Upper lobe of left lung (tissue), 6 donors: Measurements from ENCODE around the gene GRHL1. TPM values are rescaled to one million over a fixed set of nuclear protein-coding genes. Genes with fewer than 3 reads are reported as not detected.

Experiments
- ATAC-seq, 2 donors: fragments of 200-7000 bp; cut with Tn5 transposase; one replicate each; pipeline ENCODE4 v1.9.1; 2022; ENCODE audit warnings: mild to moderate bottlenecking in 2 of 2, moderate library complexity in 2 of 2; ENCODE audit not compliant: low FRiP score in 2 of 2
- DNase-seq, 2 donors: peaks; one replicate each; pipeline ENCODE4 v3.0.0-alpha.2; 2019 to 2020
- H3K27ac ChIP-seq, 4 donors: fragments of 200-600 bp; sonication (generic); one replicate each; pipeline ENCODE4 v1.5.1; 2016 to 2019
- H3K27me3 ChIP-seq, 4 donors: fragments of 200-600 bp; sonication (generic); one replicate each; pipeline ENCODE4 v1.5.1; 2017 to 2019
- H3K36me3 ChIP-seq, 4 donors: fragments of 200-600 bp; sonication (generic); one replicate each; pipeline ENCODE4 v1.5.1; 2016 to 2019
- H3K4me1 ChIP-seq, 4 donors: fragments of 200-600 bp; sonication (generic); one replicate each; pipeline ENCODE4 v1.5.1; 2018 to 2019
- H3K4me3 ChIP-seq, 4 donors: fragments of 200-600 bp; sonication (generic); one replicate each; pipeline ENCODE4 v1.5.1; 2017 to 2019; ENCODE audit warnings: mild to moderate bottlenecking in 2 of 4, moderate library complexity in 1 of 4
- H3K9me3 ChIP-seq, 4 donors: fragments of 200-600 bp; sonication (generic); one replicate each; pipeline ENCODE4 v1.5.1; 2018 to 2019
- CTCF ChIP-seq, 6 experiments: fragments of 450-650 bp in 4 of 6; fragments of 200-600 bp in 2 of 6; sonication (generic) in 2 of 6; IDR thresholded peaks; one replicate each; pipeline ENCODE4 v1.5.1; 2016 to 2019; ENCODE audit warnings: antibody characterized with exemption in 6 of 6
- EP300 ChIP-seq, 4 donors: sonication (generic); formaldehyde crosslinking; IDR thresholded peaks; one replicate each; pipeline ENCODE4 v1.5.1; 2017; ENCODE audit warnings: antibody characterized with exemption in 4 of 4, control low read depth in 2 of 4
- POLR2A ChIP-seq, 4 donors: fragments of 450-650 bp; IDR thresholded peaks; one replicate each; pipeline ENCODE4 v1.5.1; 2016 to 2017; ENCODE audit warnings: antibody characterized with exemption in 4 of 4, mild to moderate bottlenecking in 2 of 4
- POLR2AphosphoS5 ChIP-seq, 2 donors: sonication (generic); formaldehyde crosslinking; IDR thresholded peaks; one replicate each; pipeline ENCODE4 v1.5.1; 2017; ENCODE audit warnings: antibody characterized with exemption in 2 of 2
- WGBS, 2 donors: methylation state at CpG; one replicate each; pipeline ENCODE4 v1.1.5; 2017 to 2018; 5-methylcytosine and 5-hydroxymethylcytosine counted together
- total RNA-seq, 6 donors: library from RNA; depleted of rRNA in 4 of 6; stranded (reverse); fragments of >200 nt in 4 of 6; gene quantifications; one replicate each; pipeline versions ENCODE4 v1.1.0 to v1.2.1, GENCODE V29; 2016 to 2021
- donor health status: DM: no; HTN: no; CAD: no; lungs with moderate emphysema.
- donor health status: DM: no; HTN: yes; CAD: no; lungs with severe emphysema.

GRHL1 gene
- total RNA-seq, 6 donors from 2014 or later = 4.3 to 18.0 (median 10.1) TPM

GRCh38 chr2:10004836-10005235 lies 53.3 kb downstream of the GRHL1 start:
- TF ChIP-seq EP300 (IDR thresholded peaks at IDR 0.05) (no peak), POLR2A (IDR thresholded peaks at IDR 0.05) (no peak), CTCF (IDR thresholded peaks at IDR 0.05) (no peak), POLR2AphosphoS5 (IDR thresholded peaks at IDR 0.05) (no peak)
- Histone ChIP-seq H3K27me3 (no peaks in the 10 kb centered on the region), H3K9me3 (no peaks in the 10 kb centered on the region), H3K4me3 (no peak overlapping the region), H3K36me3 (peaks cover 0 to 9% (median 0%) of the 10 kb centered on the region in 4 donors), H3K4me1 (peaks cover 8 to 22% (median 17%) of the 10 kb centered on the region in 4 donors), H3K27ac (no peak overlapping the region)
- ATAC-seq (no peak), DNase-seq (no peak)
- WGBS, 2 donors = 81 to 93% methylated on average over 3 of the region's 3 CpGs

- no peaks in the 10 kb centered on the region for H3K27me3 ChIP-seq
- peak in 1 of 2 donors; percentile 11 for DNase-seq
- no peak overlapping the region for H3K4me3 ChIP-seq
- peaks cover 15 to 26% (median 23%) of the 10 kb centered on the region in 4 donors for H3K4me1 ChIP-seq
- H3K9me3 ChIP-seq = no peaks in the 10 kb centered on the region
- TF ChIP-seq CTCF (IDR thresholded peaks at IDR 0.05) (no peak), POLR2AphosphoS5 (IDR thresholded peaks at IDR 0.05) (no peak), POLR2A (IDR thresholded peaks at IDR 0.05) (no peak), EP300 (IDR thresholded peaks at IDR 0.05) (no peak)
- no peak overlapping the region for H3K27ac ChIP-seq
- ATAC-seq = no peak
- H3K36me3 ChIP-seq = peaks cover 0 to 6% (median 0%) of the 10 kb centered on the region in 4 donors
- 96 to 98% methylated on average over 17 of the region's 17 CpGs for WGBS, 2 donors
Measured at GRCh38 chr2:10005461-10006235, 54.2 kb downstream of the GRHL1 start.

DNA sequence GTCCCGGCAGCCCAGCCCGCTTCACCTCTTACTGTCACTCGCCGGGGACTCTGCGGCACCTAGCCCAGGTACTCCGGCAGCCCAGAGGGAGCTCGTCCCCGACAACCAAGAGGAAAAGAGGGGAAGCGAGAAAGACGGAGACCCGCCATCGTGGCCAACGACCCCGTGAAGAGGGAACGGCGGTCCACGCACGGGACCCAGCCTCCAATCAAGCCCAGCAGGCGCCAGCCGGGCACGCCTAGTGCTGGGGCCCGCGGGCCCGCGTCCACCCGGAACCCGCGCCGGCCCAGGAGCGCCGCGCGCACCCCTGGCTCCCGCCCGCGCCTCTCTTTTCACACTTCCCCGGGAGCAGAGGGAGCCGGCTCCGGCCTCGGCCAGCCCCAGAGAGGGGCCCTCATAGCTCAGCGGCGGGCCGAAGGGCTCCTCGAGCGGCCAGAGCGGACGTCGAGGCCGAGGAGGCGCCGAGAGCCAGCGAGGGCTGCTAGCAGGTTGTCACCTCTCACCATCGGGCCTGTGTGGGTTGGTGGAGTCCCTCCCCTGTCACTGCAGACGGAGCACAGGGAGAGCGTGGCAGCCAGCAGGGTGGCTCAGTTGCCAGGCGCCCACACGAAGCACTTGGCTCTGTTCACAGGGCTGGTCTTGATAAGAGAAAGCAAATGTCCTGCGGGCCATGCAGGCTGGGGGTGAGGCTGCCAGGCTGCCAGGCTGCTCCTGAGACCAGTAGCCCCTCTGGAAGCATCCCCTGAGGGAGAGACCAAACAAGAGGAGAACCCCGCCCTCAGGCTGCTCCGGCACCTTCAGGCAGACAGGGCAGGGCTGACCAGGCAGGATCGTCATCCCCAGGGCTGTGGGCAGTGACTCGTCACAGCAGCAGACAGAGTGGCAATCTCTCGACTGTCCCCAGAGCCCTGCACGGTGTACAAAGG lies 55.0 kb downstream of the GRHL1 start:
- TF ChIP-seq EP300 (IDR thresholded peaks at IDR 0.05) = no peak
- no peak for TF ChIP-seq POLR2A (IDR thresholded peaks at IDR 0.05)
- no peak for TF ChIP-seq CTCF (IDR thresholded peaks at IDR 0.05)
- no peak for TF ChIP-seq POLR2AphosphoS5 (IDR thresholded peaks at IDR 0.05)
- WGBS, 2 donors = 53 to 67% methylated on average over 39 to 40 of the region's 64 CpGs
- peaks cover 15 to 26% (median 23%) of the 10 kb centered on the region in 4 donors for H3K4me1 ChIP-seq
- no peaks in the 10 kb centered on the region for H3K36me3 ChIP-seq
- peak; percentile 7 to 28 for ATAC-seq
- no peaks in the 10 kb centered on the region for H3K27me3 ChIP-seq
- DNase-seq = peak; percentile 26 to 84
- peak overlapping the region in 1 of 4 donors; percentile 19 for H3K4me3 ChIP-seq
- H3K27ac ChIP-seq = peak overlapping the region in 1 of 4 donors; percentile 54
- H3K9me3 ChIP-seq = no peaks in the 10 kb centered on the region

- ATAC-seq (peak in 1 of 2 donors; percentile 55), DNase-seq (no peak)
- H3K4me3 ChIP-seq = no peak overlapping the region
- WGBS, 2 donors = 86 to 89% methylated on average over 9 of the region's 9 CpGs
- no peak for TF ChIP-seq CTCF (IDR thresholded peaks at IDR 0.05)
- TF ChIP-seq POLR2AphosphoS5 (IDR thresholded peaks at IDR 0.05) = no peak
- TF ChIP-seq EP300 (IDR thresholded peaks at IDR 0.05) = no peak
- no peak for TF ChIP-seq POLR2A (IDR thresholded peaks at IDR 0.05)
- H3K27ac ChIP-seq = no peak overlapping the region
- H3K9me3 ChIP-seq = no peaks in the 10 kb centered on the region
- no peaks in the 10 kb centered on the region for H3K36me3 ChIP-seq
- H3K27me3 ChIP-seq = no peaks in the 10 kb centered on the region
- peaks cover 15 to 26% (median 23%) of the 10 kb centered on the region in 4 donors for H3K4me1 ChIP-seq
Measured at GRCh38 chr2:10007435-10007834, 55.9 kb downstream of the GRHL1 start.
